HepG2 (cell line): ENCODE measurements around the gene DYNC1I2. TPM values are rescaled to one million over a fixed set of nuclear protein-coding genes. Genes with fewer than 3 reads are reported as not detected.
A peak's percentile ranks its signal among the peaks of the same experiment; 100 is the strongest.

Source experiments
- CREB1 ChIP-seq, 2 experiments: fragments of 450-650 bp in 1 of 2; IDR thresholded peaks; 2 replicates each; pipeline ENCODE4 v1.6.1; 2016 to 2017; ENCODE audit warnings: control low read depth in 1 of 2, mild to moderate bottlenecking in 1 of 2, missing compliant biosample characterization in 1 of 2, missing genetic modification characterization in 1 of 2
- IRX3 ChIP-seq: sonication (generic); formaldehyde crosslinking; IDR thresholded peaks from 2 replicates; pipeline ENCODE4 v1.8.1; 2023; ENCODE audit warnings: mild to moderate bottlenecking, low read depth, missing genetic modification reagents, borderline replicate concordance
- MYC ChIP-seq: sonication (generic); formaldehyde crosslinking; IDR thresholded peaks from 2 replicates; pipeline ENCODE4 v1.9.0; 2021; ENCODE audit warnings: missing genetic modification reagents, borderline replicate concordance
- RBAK ChIP-seq: sonication (generic); formaldehyde crosslinking; IDR thresholded peaks from 2 replicates; pipeline ENCODE4 v1.5.1; 2020; ENCODE audit warnings: mild to moderate bottlenecking, missing genetic modification reagents
- SAP130 ChIP-seq: IDR thresholded peaks from 2 replicates; pipeline ENCODE4 v1.6.1; 2016; ENCODE audit warnings: low read depth
- SSRP1 ChIP-seq: IDR thresholded peaks from 2 replicates; pipeline ENCODE4 v1.6.1; 2016; ENCODE audit warnings: control low read depth
- YEATS4 ChIP-seq: sonication (generic); formaldehyde crosslinking; IDR thresholded peaks from 2 replicates; pipeline ENCODE4 v1.4.0; 2020; ENCODE audit warnings: missing genetic modification reagents, borderline replicate concordance
- ZFYVE20 ChIP-seq: sonication (generic); formaldehyde crosslinking; IDR thresholded peaks from 2 replicates; pipeline ENCODE4 v1.8.0; 2023; ENCODE audit warnings: low read depth, mild to moderate bottlenecking, moderate library complexity, missing genetic modification reagents, borderline replicate concordance
- ZNF274 ChIP-seq: sonication (generic); formaldehyde crosslinking; IDR thresholded peaks from 2 replicates; pipeline ENCODE4 v1.5.1; 2020; ENCODE audit warnings: mild to moderate bottlenecking, missing genetic modification reagents
- ZNF282 ChIP-seq: fragments of 450-650 bp; IDR thresholded peaks from 2 replicates; pipeline ENCODE4 v1.6.1; 2018; ENCODE audit not compliant: partially characterized antibody
- ZNF629 ChIP-seq: sonication (generic); formaldehyde crosslinking; conservative IDR thresholded peaks from 2 replicates; pipeline ENCODE4 v1.5.0; 2020; ENCODE audit warnings: missing genetic modification reagents
- polyA plus RNA-seq, 8 experiments: library from polyadenylated mRNA; depleted of rRNA in 3 of 8; stranded (reverse) in 7 of 8; unstranded in 1 of 8; fragments of >200 nt; fragmentation: Illumina TruSeq in 4 of 8; extraction: Trizol in 4 of 8; gene quantifications; 2 replicates each; pipeline versions ENCODE4 v1.2.1 to v1.2.3, GENCODE V29; 2011 to 2016; ENCODE audit warnings: low read depth in 4 of 8, missing spikeins in 1 of 8, mixed read lengths in 1 of 8; ENCODE audit not compliant: insufficient read depth in 1 of 8
- total RNA-seq, 5 experiments: library from RNA; depleted of rRNA; stranded (reverse); fragments of >200 nt; fragmentation: Illumina TruSeq; extraction: Trizol; gene quantifications; 2 replicates each; pipeline ENCODE4 v1.2.3, GENCODE V29; 2016; ENCODE audit warnings: low read depth in 1 of 5
- TF ChIP-seq, protein P1 (sequence below): sonication (generic); formaldehyde crosslinking; IDR thresholded peaks from 2 replicates; pipeline ENCODE4 v1.4.0; 2020; ENCODE audit warnings: missing genetic modification reagents, borderline replicate concordance
- TF ChIP-seq, protein P2 (sequence below): sonication (generic); formaldehyde crosslinking; conservative IDR thresholded peaks from 2 replicates; pipeline ENCODE4 v1.8.1; 2023; ENCODE audit warnings: missing genetic modification reagents
- TF ChIP-seq, protein P3 (sequence below): sonication (generic); formaldehyde crosslinking; IDR thresholded peaks from 2 replicates; pipeline ENCODE4 v1.5.0; 2020; ENCODE audit warnings: mild to moderate bottlenecking, missing genetic modification reagents, borderline replicate concordance
- TF ChIP-seq, protein P4 (sequence below): IDR thresholded peaks from 2 replicates; pipeline ENCODE4 v1.6.1; 2016; ENCODE audit warnings: missing compliant biosample characterization, missing genetic modification reagents, borderline replicate concordance

Gene DYNC1I2
- total and polyA plus RNA-seq, 2 of the 13 experiments (the other 11 are each of a cell fraction or from before 2014, with no cell fraction given) = 84.0 to 99.8 TPM

DNA sequence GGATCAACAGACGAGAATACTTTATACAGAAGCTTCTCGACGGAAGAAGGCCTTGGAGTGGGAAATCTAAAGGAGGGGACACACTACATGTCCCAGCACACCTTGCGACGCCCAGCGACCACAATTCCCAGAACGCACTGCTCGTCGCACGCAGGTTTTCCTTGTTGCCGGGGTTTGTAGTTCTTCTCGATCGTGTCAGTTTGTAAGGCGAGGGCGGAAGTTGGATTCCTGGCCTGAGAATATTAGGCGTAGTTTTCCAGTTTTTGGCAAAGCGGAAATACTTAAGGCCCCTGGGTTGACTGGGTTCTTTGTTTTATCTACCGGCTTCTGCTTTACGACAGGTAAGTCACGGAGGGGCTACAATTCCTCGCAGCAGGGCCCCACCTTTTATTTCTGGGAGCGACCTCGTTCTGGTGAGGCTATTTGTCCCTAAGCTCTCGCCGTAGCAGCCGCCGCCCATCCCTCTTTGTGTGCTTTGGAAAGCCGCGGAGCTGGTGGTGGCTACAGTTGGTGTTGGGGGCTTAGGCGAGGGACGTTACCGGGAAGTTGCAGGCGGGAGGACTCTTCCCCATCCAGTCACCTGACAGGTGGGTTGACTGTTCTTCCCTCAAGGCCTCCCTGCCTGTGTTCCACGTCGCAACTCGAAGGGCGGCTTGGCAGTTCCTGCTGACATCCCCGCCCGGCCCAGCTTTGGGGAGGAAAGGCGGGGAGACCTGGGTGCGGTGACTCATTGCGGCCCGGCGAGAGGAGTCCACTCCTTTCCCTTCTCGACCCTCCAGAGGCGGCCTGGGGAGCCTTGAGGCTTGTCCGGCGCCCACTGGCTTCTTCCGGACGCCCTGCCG lies at the start of gene DYNC1I2 (continued):
- peak; percentile 82 for TF ChIP-seq CREB1 (IDR thresholded peaks at IDR 0.05)
- peak; percentile 98 for TF ChIP-seq CREB1 (CRISPR knock-in tag; IDR thresholded peaks at IDR 0.05)
- no peak for TF ChIP-seq ZNF282
- peak; percentile 95 for TF ChIP-seq YEATS4 (CRISPR knock-in tag)
- peak; percentile 78; the same call in 1 of the 2 replicates for TF ChIP-seq MYC
- TF ChIP-seq, protein P1, sequence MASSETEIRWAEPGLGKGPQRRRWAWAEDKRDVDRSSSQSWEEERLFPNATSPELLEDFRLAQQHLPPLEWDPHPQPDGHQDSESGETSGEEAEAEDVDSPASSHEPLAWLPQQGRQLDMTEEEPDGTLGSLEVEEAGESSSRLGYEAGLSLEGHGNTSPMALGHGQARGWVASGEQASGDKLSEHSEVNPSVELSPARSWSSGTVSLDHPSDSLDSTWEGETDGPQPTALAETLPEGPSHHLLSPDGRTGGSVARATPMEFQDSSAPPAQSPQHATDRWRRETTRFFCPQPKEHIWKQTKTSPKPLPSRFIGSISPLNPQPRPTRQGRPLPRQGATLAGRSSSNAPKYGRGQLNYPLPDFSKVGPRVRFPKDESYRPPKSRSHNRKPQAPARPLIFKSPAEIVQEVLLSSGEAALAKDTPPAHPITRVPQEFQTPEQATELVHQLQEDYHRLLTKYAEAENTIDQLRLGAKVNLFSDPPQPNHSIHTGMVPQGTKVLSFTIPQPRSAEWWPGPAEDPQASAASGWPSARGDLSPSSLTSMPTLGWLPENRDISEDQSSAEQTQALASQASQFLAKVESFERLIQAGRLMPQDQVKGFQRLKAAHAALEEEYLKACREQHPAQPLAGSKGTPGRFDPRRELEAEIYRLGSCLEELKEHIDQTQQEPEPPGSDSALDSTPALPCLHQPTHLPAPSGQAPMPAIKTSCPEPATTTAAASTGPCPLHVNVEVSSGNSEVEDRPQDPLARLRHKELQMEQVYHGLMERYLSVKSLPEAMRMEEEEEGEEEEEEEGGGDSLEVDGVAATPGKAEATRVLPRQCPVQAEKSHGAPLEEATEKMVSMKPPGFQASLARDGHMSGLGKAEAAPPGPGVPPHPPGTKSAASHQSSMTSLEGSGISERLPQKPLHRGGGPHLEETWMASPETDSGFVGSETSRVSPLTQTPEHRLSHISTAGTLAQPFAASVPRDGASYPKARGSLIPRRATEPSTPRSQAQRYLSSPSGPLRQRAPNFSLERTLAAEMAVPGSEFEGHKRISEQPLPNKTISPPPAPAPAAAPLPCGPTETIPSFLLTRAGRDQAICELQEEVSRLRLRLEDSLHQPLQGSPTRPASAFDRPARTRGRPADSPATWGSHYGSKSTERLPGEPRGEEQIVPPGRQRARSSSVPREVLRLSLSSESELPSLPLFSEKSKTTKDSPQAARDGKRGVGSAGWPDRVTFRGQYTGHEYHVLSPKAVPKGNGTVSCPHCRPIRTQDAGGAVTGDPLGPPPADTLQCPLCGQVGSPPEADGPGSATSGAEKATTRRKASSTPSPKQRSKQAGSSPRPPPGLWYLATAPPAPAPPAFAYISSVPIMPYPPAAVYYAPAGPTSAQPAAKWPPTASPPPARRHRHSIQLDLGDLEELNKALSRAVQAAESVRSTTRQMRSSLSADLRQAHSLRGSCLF (CRISPR knock-in tag) = no peak
- TF ChIP-seq, protein P2, sequence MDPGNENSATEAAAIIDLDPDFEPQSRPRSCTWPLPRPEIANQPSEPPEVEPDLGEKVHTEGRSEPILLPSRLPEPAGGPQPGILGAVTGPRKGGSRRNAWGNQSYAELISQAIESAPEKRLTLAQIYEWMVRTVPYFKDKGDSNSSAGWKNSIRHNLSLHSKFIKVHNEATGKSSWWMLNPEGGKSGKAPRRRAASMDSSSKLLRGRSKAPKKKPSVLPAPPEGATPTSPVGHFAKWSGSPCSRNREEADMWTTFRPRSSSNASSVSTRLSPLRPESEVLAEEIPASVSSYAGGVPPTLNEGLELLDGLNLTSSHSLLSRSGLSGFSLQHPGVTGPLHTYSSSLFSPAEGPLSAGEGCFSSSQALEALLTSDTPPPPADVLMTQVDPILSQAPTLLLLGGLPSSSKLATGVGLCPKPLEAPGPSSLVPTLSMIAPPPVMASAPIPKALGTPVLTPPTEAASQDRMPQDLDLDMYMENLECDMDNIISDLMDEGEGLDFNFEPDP (CRISPR knock-in tag) = no peak
- peak; percentile 94 for TF ChIP-seq SAP130 (CRISPR knock-in tag)
- TF ChIP-seq ZFYVE20 = peak; percentile 91; the same call in 1 of the 2 replicates
- 0 out of 2 replicates have a peak, but pooled peaks have one; percentile 57 for TF ChIP-seq SSRP1 (CRISPR knock-in tag)
- TF ChIP-seq IRX3 (CRISPR knock-in tag) = peak; percentile 74; the same call in 1 of the 2 replicates
- TF ChIP-seq ZNF274 = peak; percentile 73; the same call in 1 of the 2 replicates
- 0 out of 2 replicates have a peak, but pooled peaks have one; percentile 6 for TF ChIP-seq ZNF629 (CRISPR knock-in tag)
- TF ChIP-seq, protein P3, sequence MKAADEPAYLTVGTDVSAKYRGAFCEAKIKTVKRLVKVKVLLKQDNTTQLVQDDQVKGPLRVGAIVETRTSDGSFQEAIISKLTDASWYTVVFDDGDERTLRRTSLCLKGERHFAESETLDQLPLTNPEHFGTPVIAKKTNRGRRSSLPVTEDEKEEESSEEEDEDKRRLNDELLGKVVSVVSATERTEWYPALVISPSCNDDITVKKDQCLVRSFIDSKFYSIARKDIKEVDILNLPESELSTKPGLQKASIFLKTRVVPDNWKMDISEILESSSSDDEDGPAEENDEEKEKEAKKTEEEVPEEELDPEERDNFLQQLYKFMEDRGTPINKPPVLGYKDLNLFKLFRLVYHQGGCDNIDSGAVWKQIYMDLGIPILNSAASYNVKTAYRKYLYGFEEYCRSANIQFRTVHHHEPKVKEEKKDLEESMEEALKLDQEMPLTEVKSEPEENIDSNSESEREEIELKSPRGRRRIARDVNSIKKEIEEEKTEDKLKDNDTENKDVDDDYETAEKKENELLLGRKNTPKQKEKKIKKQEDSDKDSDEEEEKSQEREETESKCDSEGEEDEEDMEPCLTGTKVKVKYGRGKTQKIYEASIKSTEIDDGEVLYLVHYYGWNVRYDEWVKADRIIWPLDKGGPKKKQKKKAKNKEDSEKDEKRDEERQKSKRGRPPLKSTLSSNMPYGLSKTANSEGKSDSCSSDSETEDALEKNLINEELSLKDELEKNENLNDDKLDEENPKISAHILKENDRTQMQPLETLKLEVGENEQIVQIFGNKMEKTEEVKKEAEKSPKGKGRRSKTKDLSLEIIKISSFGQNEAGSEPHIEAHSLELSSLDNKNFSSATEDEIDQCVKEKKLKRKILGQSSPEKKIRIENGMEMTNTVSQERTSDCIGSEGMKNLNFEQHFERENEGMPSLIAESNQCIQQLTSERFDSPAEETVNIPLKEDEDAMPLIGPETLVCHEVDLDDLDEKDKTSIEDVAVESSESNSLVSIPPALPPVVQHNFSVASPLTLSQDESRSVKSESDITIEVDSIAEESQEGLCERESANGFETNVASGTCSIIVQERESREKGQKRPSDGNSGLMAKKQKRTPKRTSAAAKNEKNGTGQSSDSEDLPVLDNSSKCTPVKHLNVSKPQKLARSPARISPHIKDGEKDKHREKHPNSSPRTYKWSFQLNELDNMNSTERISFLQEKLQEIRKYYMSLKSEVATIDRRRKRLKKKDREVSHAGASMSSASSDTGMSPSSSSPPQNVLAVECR = peak; percentile 96
- TF ChIP-seq, protein P4, sequence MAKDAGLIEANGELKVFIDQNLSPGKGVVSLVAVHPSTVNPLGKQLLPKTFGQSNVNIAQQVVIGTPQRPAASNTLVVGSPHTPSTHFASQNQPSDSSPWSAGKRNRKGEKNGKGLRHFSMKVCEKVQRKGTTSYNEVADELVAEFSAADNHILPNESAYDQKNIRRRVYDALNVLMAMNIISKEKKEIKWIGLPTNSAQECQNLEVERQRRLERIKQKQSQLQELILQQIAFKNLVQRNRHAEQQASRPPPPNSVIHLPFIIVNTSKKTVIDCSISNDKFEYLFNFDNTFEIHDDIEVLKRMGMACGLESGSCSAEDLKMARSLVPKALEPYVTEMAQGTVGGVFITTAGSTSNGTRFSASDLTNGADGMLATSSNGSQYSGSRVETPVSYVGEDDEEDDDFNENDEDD (CRISPR knock-in tag) = peak; percentile 42; the same call in 1 of the 2 replicates
- 0 out of 2 replicates have a peak, but pooled peaks have one; percentile 30 for TF ChIP-seq RBAK
